Measurements from ENCODE around the gene REXO1. TPM values are rescaled to one million over a fixed set of nuclear protein-coding genes. Genes with fewer than 3 reads are reported as not detected.
A peak's percentile ranks its signal among the peaks of the same experiment; 100 is the strongest.

Gene REXO1
- total and polyA plus RNA-seq, 9 of the 15 experiments (the other 6 are each of a cell fraction or from before 2014, with no cell fraction given) = 0.04 to 63.3 (median 15.8) TPM

DNA sequence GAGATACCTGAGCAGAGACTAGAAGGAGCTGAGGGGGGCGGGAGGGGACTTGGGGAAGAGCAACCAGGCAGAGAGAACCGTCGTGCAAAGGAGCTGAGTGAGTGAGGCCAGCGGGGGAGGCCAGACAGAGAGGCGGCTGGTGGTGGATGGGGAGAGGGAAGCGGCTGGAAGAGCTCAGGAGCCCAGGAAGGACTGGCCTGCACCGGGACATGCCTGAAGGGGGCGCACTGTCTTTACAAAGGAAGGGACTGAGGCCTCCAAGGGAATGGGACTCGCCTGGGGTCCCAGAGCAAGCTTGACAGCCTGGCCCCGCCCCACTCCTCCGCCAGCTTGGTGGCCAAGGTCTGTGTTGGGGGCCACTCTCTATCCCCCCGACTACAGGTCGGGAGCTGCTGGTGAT, 80.0 kb downstream of the REXO1 start (continued):
- TF ChIP-seq, protein P1, sequence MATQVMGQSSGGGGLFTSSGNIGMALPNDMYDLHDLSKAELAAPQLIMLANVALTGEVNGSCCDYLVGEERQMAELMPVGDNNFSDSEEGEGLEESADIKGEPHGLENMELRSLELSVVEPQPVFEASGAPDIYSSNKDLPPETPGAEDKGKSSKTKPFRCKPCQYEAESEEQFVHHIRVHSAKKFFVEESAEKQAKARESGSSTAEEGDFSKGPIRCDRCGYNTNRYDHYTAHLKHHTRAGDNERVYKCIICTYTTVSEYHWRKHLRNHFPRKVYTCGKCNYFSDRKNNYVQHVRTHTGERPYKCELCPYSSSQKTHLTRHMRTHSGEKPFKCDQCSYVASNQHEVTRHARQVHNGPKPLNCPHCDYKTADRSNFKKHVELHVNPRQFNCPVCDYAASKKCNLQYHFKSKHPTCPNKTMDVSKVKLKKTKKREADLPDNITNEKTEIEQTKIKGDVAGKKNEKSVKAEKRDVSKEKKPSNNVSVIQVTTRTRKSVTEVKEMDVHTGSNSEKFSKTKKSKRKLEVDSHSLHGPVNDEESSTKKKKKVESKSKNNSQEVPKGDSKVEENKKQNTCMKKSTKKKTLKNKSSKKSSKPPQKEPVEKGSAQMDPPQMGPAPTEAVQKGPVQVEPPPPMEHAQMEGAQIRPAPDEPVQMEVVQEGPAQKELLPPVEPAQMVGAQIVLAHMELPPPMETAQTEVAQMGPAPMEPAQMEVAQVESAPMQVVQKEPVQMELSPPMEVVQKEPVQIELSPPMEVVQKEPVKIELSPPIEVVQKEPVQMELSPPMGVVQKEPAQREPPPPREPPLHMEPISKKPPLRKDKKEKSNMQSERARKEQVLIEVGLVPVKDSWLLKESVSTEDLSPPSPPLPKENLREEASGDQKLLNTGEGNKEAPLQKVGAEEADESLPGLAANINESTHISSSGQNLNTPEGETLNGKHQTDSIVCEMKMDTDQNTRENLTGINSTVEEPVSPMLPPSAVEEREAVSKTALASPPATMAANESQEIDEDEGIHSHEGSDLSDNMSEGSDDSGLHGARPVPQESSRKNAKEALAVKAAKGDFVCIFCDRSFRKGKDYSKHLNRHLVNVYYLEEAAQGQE (IDR thresholded peaks at IDR 0.05; ENCODE audit: borderline replicate concordance) = peak; percentile 22; the same call in 1 of the 2 replicates
- TF ChIP-seq, protein P1 (CRISPR knock-in tag; IDR thresholded peaks at IDR 0.05; ENCODE audit: low read depth) = no peak
- TF ChIP-seq SIN3A (IDR thresholded peaks at IDR 0.05; ENCODE audit: borderline replicate concordance in 2 of 2, control insufficient read depth in 1 of 2, low read depth in 2 of 2, low read length in 2 of 2) (no peak), FOXJ3 (CRISPR knock-in tag; IDR thresholded peaks at IDR 0.05) (no peak), NFATC3 (IDR thresholded peaks at IDR 0.05) (no peak), ZC3H11A (IDR thresholded peaks at IDR 0.05; ENCODE audit: low read depth, low read length) (no peak), SMC3 (conservative IDR thresholded peaks at IDR 0.05; ENCODE audit: insufficient read depth, low read depth, low read length) (peak; percentile 26), ETV6 (IDR thresholded peaks at IDR 0.05; ENCODE audit: borderline replicate concordance in 1 of 2, low read depth in 2 of 2, low read length in 1 of 2) (no peak), ETV6 (CRISPR knock-in tag; IDR thresholded peaks at IDR 0.05; ENCODE audit: borderline replicate concordance) (no peak), SRSF7 (optimal IDR thresholded peaks at IDR 0.05; ENCODE audit: low read depth, low read length) (no peak), MAZ (CRISPR knock-in tag; conservative IDR thresholded peaks at IDR 0.05 in 1 of 2, IDR thresholded peaks at IDR 0.05 in 1 of 2) (peak in 1 of 2 experiments; percentile 51; a peak in 1 of 4 replicates)
- TF ChIP-seq, protein P2, sequence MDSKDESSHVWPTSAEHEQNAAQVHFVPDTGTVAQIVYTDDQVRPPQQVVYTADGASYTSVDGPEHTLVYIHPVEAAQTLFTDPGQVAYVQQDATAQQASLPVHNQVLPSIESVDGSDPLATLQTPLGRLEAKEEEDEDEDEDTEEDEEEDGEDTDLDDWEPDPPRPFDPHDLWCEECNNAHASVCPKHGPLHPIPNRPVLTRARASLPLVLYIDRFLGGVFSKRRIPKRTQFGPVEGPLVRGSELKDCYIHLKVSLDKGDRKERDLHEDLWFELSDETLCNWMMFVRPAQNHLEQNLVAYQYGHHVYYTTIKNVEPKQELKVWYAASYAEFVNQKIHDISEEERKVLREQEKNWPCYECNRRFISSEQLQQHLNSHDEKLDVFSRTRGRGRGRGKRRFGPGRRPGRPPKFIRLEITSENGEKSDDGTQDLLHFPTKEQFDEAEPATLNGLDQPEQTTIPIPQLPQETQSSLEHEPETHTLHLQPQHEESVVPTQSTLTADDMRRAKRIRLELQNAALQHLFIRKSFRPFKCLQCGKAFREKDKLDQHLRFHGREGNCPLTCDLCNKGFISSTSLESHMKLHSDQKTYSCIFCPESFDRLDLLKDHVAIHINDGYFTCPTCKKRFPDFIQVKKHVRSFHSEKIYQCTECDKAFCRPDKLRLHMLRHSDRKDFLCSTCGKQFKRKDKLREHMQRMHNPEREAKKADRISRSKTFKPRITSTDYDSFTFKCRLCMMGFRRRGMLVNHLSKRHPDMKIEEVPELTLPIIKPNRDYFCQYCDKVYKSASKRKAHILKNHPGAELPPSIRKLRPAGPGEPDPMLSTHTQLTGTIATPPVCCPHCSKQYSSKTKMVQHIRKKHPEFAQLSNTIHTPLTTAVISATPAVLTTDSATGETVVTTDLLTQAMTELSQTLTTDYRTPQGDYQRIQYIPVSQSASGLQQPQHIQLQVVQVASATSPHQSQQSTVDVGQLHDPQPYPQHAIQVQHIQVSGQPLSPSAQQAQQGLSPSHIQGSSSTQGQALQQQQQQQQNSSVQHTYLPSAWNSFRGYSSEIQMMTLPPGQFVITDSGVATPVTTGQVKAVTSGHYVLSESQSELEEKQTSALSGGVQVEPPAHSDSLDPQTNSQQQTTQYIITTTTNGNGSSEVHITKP (IDR thresholded peaks at IDR 0.05; ENCODE audit: partially characterized antibody) = no peak
- TF ChIP-seq, protein P3, sequence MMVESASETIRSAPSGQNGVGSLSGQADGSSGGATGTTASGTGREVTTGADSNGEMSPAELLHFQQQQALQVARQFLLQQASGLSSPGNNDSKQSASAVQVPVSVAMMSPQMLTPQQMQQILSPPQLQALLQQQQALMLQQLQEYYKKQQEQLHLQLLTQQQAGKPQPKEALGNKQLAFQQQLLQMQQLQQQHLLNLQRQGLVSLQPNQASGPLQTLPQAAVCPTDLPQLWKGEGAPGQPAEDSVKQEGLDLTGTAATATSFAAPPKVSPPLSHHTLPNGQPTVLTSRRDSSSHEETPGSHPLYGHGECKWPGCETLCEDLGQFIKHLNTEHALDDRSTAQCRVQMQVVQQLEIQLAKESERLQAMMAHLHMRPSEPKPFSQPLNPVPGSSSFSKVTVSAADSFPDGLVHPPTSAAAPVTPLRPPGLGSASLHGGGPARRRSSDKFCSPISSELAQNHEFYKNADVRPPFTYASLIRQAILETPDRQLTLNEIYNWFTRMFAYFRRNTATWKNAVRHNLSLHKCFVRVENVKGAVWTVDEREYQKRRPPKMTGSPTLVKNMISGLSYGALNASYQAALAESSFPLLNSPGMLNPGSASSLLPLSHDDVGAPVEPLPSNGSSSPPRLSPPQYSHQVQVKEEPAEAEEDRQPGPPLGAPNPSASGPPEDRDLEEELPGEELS (CRISPR knock-in tag; IDR thresholded peaks at IDR 0.05; ENCODE audit: borderline replicate concordance) = no peak

Data from K562 (cell line).